HK-2 (cell line): Measurements from ENCODE around the gene PPP2R5B.

Experiments
- DNase-seq: peaks from one replicate; pipeline ENCODE4 v3.0.0-alpha.2; 2018; ENCODE audit not compliant: unreplicated experiment

PPP2R5B gene

DNA sequence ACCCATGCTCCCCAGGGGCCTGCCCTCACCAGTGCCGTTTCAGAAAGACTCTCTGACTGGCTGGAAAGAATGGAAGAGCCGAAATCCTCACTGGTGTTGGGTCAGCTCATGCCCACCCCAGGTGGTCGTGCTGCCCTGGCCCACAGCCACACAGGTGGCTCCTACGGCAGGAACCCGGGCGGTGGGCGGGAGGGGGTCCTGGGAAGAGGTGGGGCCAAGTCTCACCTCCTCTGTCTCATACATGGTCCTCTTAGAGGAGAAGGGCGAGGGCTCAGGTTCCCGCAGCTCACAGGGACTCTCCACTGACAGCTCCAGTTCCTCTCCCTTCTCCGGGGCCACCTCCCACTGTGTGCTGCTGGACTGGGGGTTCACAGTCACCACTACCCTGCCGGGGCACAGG lies 15.7 kb upstream of the PPP2R5B start:
- no peak for DNase-seq

DNA sequence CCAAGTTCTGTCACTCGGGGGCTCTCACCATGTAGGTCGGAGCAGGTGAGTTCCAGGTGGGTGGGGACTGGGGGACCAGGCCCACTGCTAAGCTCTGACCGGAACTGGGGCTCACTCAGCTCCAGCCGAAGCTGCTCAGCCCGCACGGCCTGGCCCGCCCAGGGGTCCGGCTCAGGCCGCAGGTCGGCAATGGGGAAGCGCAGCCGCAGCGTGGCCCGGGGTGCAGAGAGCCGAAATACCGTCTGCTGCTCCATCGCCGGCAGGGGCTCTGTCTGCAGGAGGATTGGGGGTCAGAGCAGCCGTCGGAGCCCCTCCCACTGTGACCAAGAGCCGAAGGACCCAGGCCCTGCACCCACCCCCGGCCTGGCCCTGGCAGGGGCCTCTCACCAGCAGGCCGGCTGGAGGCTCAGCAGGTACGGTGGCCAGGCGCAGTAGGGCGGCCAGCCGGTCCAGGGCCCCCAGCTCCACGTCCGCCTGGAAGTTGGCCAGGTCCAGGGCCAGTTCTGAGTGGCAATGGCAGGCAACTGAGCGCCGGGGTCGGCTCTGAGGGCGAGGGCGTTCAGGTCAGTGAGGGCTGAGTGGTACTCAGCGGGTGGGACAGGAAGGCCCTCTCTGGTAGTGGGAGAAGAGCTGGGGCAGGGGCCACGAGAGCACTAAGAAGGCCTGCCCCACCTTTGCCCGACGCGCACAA lies 14.7 kb upstream of the PPP2R5B start:
- DNase-seq: no peak

DNA sequence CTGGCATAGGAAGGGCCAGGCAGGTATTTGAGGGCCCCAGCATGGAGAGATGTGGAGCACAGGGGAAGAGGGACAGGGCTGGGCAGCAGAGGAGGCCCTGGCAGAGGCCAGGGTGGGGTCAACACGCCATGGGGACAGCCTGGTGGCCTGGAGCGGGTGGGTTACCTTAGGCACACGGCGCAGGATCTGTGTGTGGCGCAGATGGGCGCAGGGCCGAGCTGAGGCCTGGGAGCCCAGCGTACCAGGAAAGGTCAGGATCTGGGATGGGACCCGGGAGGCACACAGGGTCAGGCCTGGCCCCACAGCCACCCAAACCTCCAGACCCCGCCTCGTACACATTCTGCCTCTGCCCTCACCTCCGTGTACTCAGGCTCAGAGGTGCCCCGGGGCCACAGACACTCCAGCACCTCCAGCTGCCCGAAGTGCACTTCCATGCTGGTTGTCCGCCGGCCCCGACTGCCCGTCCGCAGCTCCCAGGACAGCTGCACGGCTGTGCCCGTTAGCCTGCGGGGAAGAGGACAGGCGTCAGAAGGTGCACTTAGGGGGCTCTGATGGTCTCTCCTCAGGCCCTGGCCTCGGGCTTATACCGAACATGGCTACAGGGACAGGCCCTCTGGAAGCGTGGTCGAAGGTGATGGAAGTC lies 13.9 kb upstream of the PPP2R5B start:
- no peak for DNase-seq

GRCh38 chr11:64911142-64911541 lies 13.3 kb upstream of the PPP2R5B start:
- no peak for DNase-seq

- no peak for DNase-seq
These were observed 12.8 kb upstream of the PPP2R5B start for GRCh38 chr11:64911689-64912088.

- no peak for DNase-seq
These were observed 11.2 kb upstream of the PPP2R5B start for GRCh38 chr11:64913171-64913727.

- no peak for DNase-seq
These were observed 10.4 kb upstream of the PPP2R5B start for GRCh38 chr11:64914123-64914522.

- DNase-seq: no peak
These were observed 9.1 kb upstream of the PPP2R5B start for GRCh38 chr11:64915376-64915887.

- DNase-seq: peak; percentile 55
These were observed 8.3 kb upstream of the PPP2R5B start for GRCh38 chr11:64916040-64916774.

DNA sequence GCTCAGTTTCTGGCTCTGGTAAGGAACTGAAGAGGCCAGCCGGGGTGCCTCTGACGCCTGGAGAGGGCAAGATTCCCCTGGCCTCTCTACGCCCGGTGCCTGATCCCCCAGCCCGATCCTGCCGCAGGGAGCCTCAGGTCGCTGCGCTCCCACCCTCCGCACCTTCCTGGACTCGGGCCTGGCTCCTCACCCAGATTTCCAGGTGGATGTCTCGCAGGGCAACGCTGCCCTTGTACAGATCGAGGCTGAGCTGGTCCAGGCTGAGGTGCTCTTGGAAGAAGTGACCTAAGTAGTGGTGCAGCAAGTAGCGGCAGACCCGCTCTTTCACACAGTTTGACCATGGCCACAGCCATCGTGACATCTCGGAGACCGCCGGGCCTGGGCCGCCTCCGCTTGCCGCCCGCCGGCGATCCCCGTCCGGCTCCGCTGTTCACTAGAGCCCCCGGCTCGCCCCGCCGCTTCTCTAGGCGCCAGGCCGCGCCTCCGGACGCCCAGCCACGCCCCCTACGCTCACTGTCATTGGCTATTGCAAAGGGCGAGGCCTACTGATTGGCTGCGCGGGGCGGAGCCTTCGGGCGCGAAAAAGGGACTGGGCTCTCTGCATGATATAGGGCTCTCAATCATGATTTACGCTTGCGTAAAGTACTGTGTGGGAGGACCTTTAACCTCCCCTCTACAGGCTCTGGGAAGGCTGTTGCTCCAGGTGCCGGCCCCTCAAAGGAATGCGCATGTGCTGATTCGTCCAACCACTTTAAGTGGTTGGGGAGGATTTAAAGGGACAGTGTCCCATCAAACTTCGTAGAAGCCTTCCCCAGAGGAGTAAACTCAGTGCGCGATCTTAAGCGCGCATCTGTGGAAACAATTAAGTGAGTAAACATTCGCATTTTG lies 7.5 kb upstream of the PPP2R5B start, which contains the start of gene ATG2A:
ATG2A (minus strand) TSS at position 435 of the 888 bp plus-strand sequence; CDS start at position 361, 74 bp downstream.
- peak; percentile 93 for DNase-seq

- DNase-seq: no peak
These were observed 6.9 kb upstream of the PPP2R5B start for GRCh38 chr11:64917663-64917995.

DNA sequence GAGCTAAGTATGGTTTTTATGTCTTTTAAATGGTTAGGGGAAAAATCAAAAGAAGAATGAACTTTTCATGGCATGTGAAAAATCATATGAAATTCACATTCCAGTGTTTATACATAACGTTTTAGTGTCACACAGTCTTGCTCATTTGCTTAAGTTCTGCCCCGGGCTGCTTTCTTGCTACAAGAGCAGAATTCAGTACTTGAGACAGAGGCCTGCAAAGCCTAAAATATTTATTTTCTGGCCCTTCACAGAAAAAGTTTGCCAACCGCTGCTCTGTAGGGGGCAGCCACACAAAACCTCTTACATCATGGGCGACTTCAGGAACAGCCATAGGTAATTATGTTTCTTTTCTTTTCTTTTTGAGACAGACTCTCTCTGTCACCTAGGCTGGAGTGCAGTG lies 6.5 kb upstream of the PPP2R5B start:
- no peak for DNase-seq

DNA sequence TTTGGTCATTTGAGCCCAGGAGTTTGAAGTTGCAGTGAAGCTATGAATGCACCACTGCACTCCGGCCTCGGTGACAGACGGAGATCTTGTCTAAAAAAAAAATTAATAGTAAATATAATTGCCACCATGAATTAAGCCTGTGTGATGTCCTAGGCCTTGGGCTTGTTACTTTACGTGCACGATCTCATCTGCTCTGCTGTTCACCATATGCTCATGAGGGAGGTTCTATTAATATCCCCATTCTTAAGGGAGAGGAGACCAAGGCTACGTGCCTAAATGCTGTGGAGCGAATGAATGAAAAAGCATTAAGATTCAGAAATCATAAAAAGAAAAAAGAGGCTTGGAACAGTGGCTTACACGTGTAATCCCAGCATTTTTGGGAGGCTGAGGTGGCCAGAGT lies 4.9 kb upstream of the PPP2R5B start:
- no peak for DNase-seq

DNA sequence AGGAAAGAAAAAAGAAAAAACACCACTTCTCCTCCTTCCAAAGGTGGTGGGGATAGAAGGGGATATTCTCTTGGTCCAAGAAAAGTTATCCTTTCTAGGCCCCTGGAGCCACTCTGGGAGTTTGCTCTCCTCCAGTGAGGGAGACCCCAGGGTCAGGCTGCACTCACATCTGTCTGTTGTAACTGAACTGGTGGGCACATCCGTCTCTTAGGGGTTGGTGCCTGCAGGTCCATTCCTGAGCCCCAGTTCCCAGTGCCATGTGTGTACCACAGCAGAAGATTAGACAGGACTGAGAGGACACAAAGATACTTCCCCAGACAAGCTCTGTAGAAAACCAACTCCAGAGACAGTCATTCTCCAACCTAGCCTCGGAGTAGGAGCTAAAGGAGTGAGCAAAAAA lies 4.4 kb upstream of the PPP2R5B start:
- no peak for DNase-seq

GRCh38 chr11:64921384-64921783 lies 3.1 kb upstream of the PPP2R5B start:
- no peak for DNase-seq

DNA sequence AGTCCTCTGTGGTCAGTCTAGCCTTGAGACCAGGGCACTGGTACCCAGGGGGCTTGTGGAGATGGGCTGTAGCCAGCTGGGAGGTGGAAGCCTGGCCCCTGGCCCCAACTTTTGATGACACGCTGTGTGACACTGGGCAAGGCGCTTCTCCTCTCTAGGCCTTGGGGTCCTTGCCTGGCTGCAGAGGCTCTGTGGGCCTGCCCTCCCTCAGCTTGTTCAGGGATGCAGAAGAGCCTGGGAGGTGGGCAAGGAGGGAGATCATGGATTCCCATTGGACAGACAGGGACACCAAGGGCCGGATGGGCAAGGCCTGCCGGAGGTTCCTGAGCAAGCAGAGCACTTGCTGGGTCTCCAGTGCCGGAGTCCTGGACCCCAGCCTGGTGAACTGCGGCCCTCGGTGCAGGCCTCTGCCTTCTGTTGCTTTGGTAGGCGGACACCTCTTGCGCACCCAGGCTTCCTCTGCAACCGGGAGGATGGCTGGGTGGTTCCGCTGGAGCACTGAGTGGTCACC lies 1.3 kb upstream of the PPP2R5B start:
- DNase-seq: no peak

DNA sequence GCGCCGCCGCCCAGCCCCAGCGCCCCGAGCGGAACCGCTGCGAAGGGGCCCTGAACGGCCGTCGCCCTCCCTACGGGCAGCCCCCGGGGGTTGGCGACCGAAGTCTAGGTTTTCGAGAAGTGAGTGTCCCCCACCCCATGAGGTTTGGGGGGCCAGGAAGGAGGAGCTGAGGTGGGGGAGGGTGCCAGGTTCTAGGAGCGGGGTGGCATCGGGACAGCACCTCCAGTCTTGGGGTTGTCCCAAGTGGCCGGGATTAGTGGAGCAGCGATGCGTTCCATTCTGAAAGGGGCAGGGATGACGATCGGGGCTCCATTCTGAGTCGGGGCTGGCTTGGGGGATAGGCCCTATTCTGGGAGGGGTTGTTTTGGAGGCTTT lies 408 bp downstream of the PPP2R5B start:
- DNase-seq: peak; percentile 21

- DNase-seq: no peak
These were observed 1.3 kb downstream of the PPP2R5B start for GRCh38 chr11:64925536-64926436.

GRCh38 chr11:64926689-64927088 lies 2.2 kb downstream of the PPP2R5B start:
- no peak for DNase-seq

- DNase-seq: no peak
These were observed 4.5 kb downstream of the PPP2R5B start for GRCh38 chr11:64928957-64929356.
